Uterus (tissue), 2 donors: Measurements from ENCODE around the gene SLC26A1.

Source experiments
- CTCF ChIP-seq, 4 experiments: fragments of 200-600 bp in 2 of 4; fragments of 450-650 bp in 2 of 4; sonication (generic) in 2 of 4; IDR thresholded peaks; one replicate each; pipeline ENCODE4 v1.5.1; 2016 to 2019; ENCODE audit warnings: antibody characterized with exemption in 4 of 4, mild to moderate bottlenecking in 2 of 4, moderate library complexity in 1 of 4
- POLR2A ChIP-seq, 2 donors: fragments of 450-650 bp; IDR thresholded peaks; one replicate each; pipeline ENCODE4 v1.6.1; 2016; ENCODE audit warnings: antibody characterized with exemption in 2 of 2, mild to moderate bottlenecking in 1 of 2, moderate library complexity in 1 of 2

GRCh38 chr4:1022739-1023066 lies 29.5 kb upstream of the SLC26A1 start:
- TF ChIP-seq CTCF (IDR thresholded peaks at IDR 0.05) (no peak), POLR2A (IDR thresholded peaks at IDR 0.05) (no peak)
